Effector memory CD4-positive, alpha-beta T cell (primary cell): ENCODE results near the gene DPF3.

Experiments
- DNase-seq, 3 donors: peaks; one replicate each; pipeline ENCODE4 v3.0.0-alpha.2; 2020
- H3K27ac ChIP-seq: 2 replicates; pipeline ENCODE4 v1.7.0; 2013; ENCODE audit warnings: mild to moderate bottlenecking, low read length, moderate library complexity; ENCODE audit not compliant: insufficient read depth, poor library complexity, severe bottlenecking
- H3K27me3 ChIP-seq: replicated peaks from 2 replicates; pipeline ENCODE4 v1.7.0; 2013; ENCODE audit warnings: mild to moderate bottlenecking, low read length; ENCODE audit not compliant: insufficient read depth, control insufficient read depth, poor library complexity, severe bottlenecking
- H3K36me3 ChIP-seq: 2 replicates; pipeline ENCODE4 v1.7.0; 2013; ENCODE audit warnings: mild to moderate bottlenecking, low read length, moderate library complexity; ENCODE audit not compliant: control insufficient read depth, insufficient read depth
- H3K4me1 ChIP-seq: 2 replicates; pipeline ENCODE4 v1.7.0; 2013; ENCODE audit warnings: low read length, mild to moderate bottlenecking; ENCODE audit not compliant: control insufficient read depth, insufficient read depth, poor library complexity, severe bottlenecking
- H3K4me3 ChIP-seq: 2 replicates; pipeline ENCODE4 v1.7.0; 2013; ENCODE audit warnings: low read length, low read depth, mild to moderate bottlenecking; ENCODE audit not compliant: insufficient read depth, poor library complexity, severe bottlenecking
- H3K9me3 ChIP-seq: 2 replicates; pipeline ENCODE4 v1.7.0; 2013; ENCODE audit warnings: mild to moderate bottlenecking, low read length, moderate library complexity; ENCODE audit not compliant: control insufficient read depth

DPF3 gene

DNA sequence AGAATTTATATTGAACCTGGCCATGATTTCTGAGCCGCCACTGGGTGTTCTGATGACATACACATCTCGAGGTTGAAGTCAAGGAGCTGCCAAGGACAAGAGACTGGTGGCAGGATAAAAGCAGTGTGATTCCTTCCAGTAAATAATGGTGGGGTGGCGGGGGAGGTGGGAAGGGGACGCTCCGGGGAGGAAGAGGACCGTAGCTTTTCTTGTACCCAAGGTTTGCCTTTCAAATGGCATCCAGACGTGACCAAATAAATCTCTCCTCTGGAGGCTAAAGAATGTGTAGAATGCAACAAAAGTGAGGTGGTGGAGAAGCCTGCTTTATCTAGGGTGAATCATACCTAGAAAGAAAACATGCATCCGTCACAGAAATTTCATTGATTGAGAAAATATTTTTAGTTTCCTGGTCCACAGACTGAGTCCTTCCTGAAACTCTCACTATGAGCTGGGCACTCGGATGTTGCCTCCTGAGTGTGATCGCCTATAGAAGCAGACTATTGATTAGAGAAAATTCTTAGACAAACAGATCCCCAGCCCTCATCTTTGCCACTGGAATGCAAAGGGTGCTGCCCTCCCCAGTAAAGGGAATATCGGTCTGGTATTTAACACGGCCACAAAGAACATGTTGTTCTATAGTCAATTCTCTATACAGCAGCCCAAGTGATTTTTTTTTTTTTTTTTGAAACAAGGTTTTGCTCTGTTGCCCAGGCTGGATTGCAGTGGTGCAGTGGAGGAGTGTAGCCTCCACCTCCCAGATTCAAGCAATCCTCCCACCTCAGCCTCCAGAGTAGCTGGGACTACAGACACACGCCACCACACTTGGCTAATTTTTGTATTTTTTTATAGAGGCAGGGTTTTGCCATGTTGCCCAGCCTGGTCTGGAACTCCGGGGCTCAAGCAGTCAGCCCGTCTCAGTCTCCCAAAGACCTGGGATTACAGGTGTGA lies 112.1 kb downstream of the DPF3 start:
- no peak overlapping the region for H3K27ac ChIP-seq
- no peak overlapping the region for H3K4me3 ChIP-seq
- no peaks in the 10 kb centered on the region for H3K9me3 ChIP-seq

DNA sequence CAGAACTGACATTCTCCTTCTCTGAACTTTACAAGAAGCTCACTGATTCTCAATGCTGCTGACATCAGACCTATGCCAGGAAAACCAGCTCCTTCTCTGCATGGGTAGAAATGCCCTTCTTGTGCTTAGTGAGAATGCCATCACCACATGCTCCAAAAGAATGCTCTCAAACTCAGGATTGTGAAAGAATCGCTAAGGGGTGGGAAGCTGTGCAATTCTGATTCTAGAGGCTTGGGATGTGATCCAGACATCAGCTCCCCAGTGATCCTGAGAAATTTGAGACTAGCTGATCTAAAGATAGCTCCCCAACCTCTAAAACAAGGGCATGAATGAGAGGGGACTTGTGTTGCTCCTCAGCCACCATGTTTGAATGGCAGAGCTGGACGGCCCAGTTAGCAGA lies 113.2 kb downstream of the DPF3 start:
- Histone ChIP-seq H3K27ac (no peak overlapping the region), H3K4me3 (no peak overlapping the region), H3K36me3 (no peaks in the 10 kb centered on the region), H3K27me3 (no peaks in the 10 kb centered on the region), H3K4me1 (no peaks in the 10 kb centered on the region), H3K9me3 (no peaks in the 10 kb centered on the region)
- no peak for DNase-seq

More for the DNA sequence above, 112.1 kb downstream of the DPF3 start:
- H3K36me3 ChIP-seq: no peaks in the 10 kb centered on the region
- H3K4me1 ChIP-seq: no peaks in the 10 kb centered on the region
- no peaks in the 10 kb centered on the region for H3K27me3 ChIP-seq
- no peak for DNase-seq

DNA sequence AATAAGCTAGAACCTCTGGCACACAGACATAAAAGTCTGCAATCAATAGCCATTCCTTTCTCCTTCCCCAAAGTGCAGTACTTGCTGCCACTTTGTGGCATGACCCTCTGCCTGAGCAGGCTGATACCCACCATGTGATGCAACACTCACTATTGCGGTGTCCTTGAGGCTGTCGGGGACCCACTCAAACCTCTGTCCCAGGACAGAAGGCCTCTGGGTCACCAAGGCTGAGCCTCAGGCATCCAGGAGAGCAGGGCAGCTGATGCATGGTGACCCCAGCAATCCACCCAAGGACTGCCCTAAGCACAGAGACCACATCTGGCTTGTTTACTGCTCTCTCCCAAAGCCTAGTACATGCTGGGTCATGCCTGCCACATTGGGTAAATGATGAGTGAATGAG lies 114.2 kb downstream of the DPF3 start:
- Histone ChIP-seq H3K4me1 (no peaks in the 10 kb centered on the region), H3K9me3 (no peaks in the 10 kb centered on the region), H3K27ac (no peak overlapping the region), H3K4me3 (no peak overlapping the region), H3K36me3 (no peaks in the 10 kb centered on the region), H3K27me3 (no peaks in the 10 kb centered on the region)
- DNase-seq: no peak

DNA sequence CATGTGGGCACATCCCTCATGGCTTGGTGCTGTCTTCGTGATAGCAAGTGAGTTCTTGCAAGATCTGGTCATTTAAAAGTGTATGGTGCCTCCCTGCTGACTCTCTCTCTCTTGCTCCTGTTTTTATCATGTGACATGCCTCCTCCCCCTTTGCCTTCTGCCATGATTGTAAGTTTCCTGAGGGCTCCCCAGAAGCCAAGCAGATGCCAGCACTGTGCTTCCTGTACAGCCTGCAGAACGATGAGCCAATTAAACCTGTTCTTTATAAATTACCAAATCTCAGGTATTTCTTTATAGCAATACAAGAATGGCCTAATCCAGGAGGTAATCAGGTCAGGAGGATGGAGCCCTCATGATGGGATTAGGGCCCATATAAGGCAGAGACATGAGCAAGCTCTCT lies 116.3 kb downstream of the DPF3 start:
- no peaks in the 10 kb centered on the region for H3K4me1 ChIP-seq
- H3K4me3 ChIP-seq: no peak overlapping the region
- H3K36me3 ChIP-seq: no peaks in the 10 kb centered on the region
- H3K27me3 ChIP-seq: no peaks in the 10 kb centered on the region
- no peak overlapping the region for H3K27ac ChIP-seq
- no peaks in the 10 kb centered on the region for H3K9me3 ChIP-seq
- DNase-seq: no peak

DNA sequence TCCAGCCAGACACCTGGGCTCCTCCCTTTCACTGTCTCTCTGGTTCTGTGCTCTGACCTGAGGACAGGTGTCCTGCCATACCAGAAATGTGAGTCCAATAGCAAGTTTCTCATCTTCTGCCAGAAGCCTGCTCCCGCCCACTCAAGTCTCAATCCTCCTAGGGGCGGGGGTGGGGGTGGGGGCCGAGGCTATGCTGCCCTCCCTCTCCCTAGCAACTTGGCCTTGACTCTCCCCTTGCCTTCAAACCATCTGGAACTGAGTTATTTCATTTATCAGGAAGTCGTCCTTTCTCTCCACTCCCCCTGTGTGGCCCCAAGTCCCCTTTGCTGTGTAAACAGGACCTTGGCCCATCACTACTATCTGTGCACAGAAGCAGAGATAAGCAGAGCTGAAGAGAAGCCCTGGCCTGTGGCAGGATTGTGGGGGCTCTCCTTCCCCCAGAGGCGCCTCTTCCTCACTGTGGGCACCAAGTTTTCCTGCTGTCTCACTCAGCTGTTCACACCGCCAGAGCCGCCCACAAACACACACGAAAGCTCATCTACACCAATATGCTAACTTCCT lies 117.1 kb downstream of the DPF3 start:
- Histone ChIP-seq H3K36me3 (no peaks in the 10 kb centered on the region), H3K27me3 (no peaks in the 10 kb centered on the region), H3K27ac (no peak overlapping the region), H3K4me1 (no peaks in the 10 kb centered on the region), H3K9me3 (no peaks in the 10 kb centered on the region), H3K4me3 (no peak overlapping the region)
- DNase-seq: no peak

DNA sequence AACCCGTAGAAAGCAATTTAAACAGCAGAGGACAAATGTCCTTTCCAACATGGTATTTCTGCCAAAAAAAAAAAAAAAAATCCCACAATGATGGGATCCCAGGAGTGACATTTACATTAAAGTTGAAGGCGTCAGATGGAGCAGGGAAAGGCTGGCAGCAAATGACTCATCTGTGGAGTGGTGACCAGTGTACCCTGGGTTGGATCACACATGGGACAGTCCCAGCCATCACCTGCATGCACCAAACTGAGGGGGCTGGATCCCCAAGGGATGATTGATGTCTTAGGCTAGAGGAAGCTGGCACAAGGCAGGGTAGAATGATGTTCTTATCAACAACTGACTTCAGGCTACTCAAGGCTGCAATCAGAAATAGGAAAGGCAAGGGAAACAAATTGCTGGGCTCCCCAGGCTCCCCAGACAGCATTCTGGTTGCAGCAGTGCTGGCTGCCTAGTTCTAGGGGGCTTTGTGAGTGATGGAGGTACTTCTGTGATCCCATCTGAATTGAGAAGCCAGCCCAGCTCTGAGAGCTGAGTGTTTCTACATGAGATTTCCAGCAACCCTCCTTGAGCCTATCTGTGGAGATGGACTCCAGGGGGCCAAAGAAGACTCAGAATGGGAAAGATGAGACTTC lies 117.9 kb downstream of the DPF3 start:
- H3K27me3 ChIP-seq: no peaks in the 10 kb centered on the region
- no peak for DNase-seq

DNA sequence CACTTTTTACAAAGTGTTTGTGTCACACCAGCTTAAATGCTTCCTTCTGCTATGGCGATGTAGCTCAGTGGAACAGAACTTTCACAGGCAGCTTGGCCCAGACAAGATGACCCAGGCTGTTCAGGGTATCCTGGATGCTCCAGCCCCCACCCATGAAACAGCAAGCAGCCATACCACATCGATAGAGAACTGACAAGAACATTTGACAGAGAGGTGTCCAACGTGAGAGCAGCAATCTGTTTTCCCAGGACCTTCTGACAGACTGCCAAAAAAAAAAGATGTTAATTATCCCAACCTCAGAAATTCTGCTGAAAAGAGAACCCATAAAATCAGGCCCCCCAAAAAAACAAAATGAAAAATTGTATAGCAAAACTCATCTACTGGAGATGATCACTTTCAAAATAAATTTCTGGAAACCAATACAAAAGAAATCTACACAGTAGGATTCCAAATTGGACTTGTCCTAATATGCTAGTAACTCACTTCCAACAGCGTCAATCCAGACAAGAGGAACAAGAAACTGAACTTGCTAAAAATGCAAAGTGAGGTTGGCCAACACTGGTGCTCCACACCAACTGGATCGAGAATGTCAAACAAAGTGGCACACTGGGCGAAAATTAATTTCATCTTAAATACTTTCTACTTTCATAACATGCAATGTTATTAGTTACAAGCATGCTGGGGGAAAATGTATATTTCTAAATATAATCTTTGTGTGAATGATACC lies 118.8 kb downstream of the DPF3 start:
- no peak for DNase-seq
- Histone ChIP-seq H3K9me3 (no peaks in the 10 kb centered on the region), H3K4me3 (no peak overlapping the region), H3K27me3 (no peaks in the 10 kb centered on the region), H3K27ac (no peak overlapping the region), H3K4me1 (no peaks in the 10 kb centered on the region), H3K36me3 (no peaks in the 10 kb centered on the region)

More for the DNA sequence above, 117.9 kb downstream of the DPF3 start:
- no peaks in the 10 kb centered on the region for H3K9me3 ChIP-seq
- H3K27ac ChIP-seq: no peak overlapping the region
- H3K4me1 ChIP-seq: no peaks in the 10 kb centered on the region
- H3K36me3 ChIP-seq: no peaks in the 10 kb centered on the region
- no peak overlapping the region for H3K4me3 ChIP-seq

DNA sequence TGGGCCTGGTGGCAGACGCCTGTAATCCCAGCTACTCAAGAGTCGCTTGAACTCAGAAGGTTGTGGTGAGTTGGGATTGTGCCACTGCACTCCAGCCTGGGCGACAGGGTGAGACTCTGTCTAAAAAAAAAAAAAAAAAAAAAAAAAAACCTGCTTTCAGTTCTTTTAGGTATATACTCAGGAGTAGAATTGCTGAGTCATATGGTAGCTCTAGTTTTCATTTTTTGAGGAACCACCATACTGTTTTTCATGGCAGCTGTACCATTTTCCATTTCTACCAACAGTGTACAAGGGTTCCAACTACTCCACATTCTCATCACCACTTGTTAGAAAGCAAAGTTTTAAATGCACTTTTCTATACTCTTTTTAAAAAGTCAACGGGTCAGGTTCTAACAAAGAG lies 119.8 kb downstream of the DPF3 start:
- H3K27ac ChIP-seq: no peak overlapping the region
- H3K4me1 ChIP-seq: no peaks in the 10 kb centered on the region
- no peaks in the 10 kb centered on the region for H3K9me3 ChIP-seq
- no peaks in the 10 kb centered on the region for H3K36me3 ChIP-seq
- H3K27me3 ChIP-seq: no peaks in the 10 kb centered on the region
- H3K4me3 ChIP-seq: no peak overlapping the region
- DNase-seq: no peak

DNA sequence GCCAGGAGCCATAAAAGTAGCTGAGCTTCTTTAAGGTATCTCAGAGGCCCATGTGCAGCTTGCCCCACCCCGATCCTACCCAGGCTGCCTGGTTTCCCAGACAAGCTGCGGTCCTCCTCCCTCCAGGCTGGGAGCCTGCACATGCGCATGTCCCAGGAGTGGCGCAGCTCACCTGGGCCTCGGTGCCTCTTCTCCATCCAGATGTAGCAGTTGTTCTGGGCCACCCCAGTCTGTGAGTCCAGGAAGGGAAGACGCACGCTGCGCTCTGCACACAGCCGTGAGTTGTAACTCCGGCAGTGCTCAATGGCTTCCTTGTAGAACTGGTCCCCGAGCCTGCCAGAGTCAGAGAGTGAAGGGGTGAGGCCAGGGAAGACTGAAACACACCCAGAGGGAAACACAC lies 122.3 kb downstream of the DPF3 start:
- H3K4me1 ChIP-seq: no peaks in the 10 kb centered on the region
- no peaks in the 10 kb centered on the region for H3K27me3 ChIP-seq
- no peaks in the 10 kb centered on the region for H3K36me3 ChIP-seq
- no peak for DNase-seq
- H3K27ac ChIP-seq: no peak overlapping the region
- no peaks in the 10 kb centered on the region for H3K9me3 ChIP-seq
- H3K4me3 ChIP-seq: no peak overlapping the region
